Vagina (tissue), 2 donors: Measurements from ENCODE around the gene TXNRD1. TPM values are rescaled to one million over a fixed set of nuclear protein-coding genes. Genes with fewer than 3 reads are reported as not detected.

ENCODE experiments used
- DNase-seq, 2 donors: peaks; one replicate each; pipeline ENCODE4 v3.0.0-alpha.2; 2017; ENCODE audit errors: extremely low spot score in 2 of 2
- H3K27ac ChIP-seq: fragments of 200-600 bp; sonication (generic); one replicate; pipeline ENCODE4 v1.5.1; 2019
- H3K27me3 ChIP-seq: fragments of 200-600 bp; sonication (generic); one replicate; pipeline ENCODE4 v1.5.1; 2019
- H3K36me3 ChIP-seq, 2 donors: fragments of 200-600 bp; sonication (generic); one replicate each; pipeline ENCODE4 v1.5.1; 2017 to 2019
- H3K4me1 ChIP-seq: fragments of 200-600 bp; sonication (generic); one replicate; pipeline ENCODE4 v1.5.1; 2019
- H3K4me3 ChIP-seq, 2 donors: fragments of 200-600 bp; sonication (generic); 1 replicate in 1 of 2; 2 replicates in 1 of 2; pipeline ENCODE4 v1.5.1; 2016 to 2019
- H3K9me3 ChIP-seq: fragments of 200-600 bp; sonication (generic); one replicate; pipeline ENCODE4 v1.5.1; 2019
- POLR2A ChIP-seq, 2 donors: fragments of 450-650 bp; IDR thresholded peaks; one replicate each; pipeline ENCODE4 v1.6.1; 2017; ENCODE audit warnings: antibody characterized with exemption in 2 of 2, mild to moderate bottlenecking in 2 of 2, moderate library complexity in 2 of 2
- POLR2AphosphoS5 ChIP-seq, 2 donors: sonication (generic); formaldehyde crosslinking; IDR thresholded peaks; one replicate each; pipeline ENCODE4 v1.9.0; 2017; ENCODE audit warnings: antibody characterized with exemption in 2 of 2, mild to moderate bottlenecking in 2 of 2, low read depth in 1 of 2; ENCODE audit not compliant: insufficient read depth in 1 of 2
- intact Hi-C: fragments of 100-400 bp; cut with DNase I; formaldehyde crosslinking; loops from one replicate; pipeline ENCODE4 v1.15.1; 2023
- total RNA-seq: library from RNA; depleted of rRNA; stranded (reverse); fragments of >200 nt; gene quantifications from one replicate; pipeline ENCODE4 v1.2.3, GENCODE V29; 2016
- TF ChIP-seq, protein P1 (sequence below), 3 experiments: fragments of 450-650 bp in 2 of 3; fragments of 200-600 bp in 1 of 3; sonication (generic) in 1 of 3; IDR thresholded peaks; one replicate each; pipeline ENCODE4 v1.5.1; 2017 to 2019; ENCODE audit warnings: antibody characterized with exemption in 3 of 3, mild to moderate bottlenecking in 2 of 3, moderate library complexity in 2 of 3

TXNRD1 gene
- total RNA-seq, 1 donor from 2014 or later = 144 TPM

DNA sequence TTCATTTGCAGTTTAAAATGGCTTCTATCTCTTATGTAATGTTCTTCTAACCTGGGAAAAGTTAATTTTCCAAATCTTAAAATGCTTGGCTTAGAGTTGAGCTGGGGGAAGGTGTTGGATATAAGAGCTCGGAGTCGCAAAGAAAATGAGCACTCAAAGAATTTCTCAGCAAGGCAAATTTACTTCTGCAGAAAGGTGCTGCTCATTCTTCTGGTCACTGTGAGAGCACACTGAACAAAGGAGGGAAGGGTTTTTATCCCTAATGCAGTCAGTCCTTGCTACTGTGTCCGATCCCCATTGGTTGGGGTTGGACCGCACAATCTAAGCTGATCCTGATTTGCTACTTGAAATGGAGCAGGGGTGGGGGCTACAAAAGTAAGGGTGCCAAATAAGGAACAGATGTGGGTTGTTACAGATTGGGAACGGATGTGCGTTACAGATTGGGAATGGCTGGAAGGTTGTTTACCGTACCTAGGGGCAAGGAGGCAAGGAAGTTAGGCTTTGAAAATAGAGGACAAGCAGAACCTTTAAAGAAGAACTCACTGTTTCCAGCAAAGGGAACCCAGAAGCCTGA, 19.4 kb downstream of the TXNRD1 start:
- H3K27me3 ChIP-seq = no peaks in the 10 kb centered on the region
- intact Hi-C loops = no loop called here

GRCh38 chr12:104237930-104238329, 22.4 kb downstream of the TXNRD1 start:
- no peaks in the 10 kb centered on the region for H3K4me1 ChIP-seq
- intact Hi-C loops = no loop called here
- H3K27me3 ChIP-seq = no peaks in the 10 kb centered on the region
- H3K9me3 ChIP-seq = peaks cover 21% of the 10 kb centered on the region
- TF ChIP-seq POLR2A (IDR thresholded peaks at IDR 0.05) (no peak), POLR2AphosphoS5 (IDR thresholded peaks at IDR 0.05; ENCODE audit: insufficient read depth in 1 of 2, low read depth in 1 of 2) (no peak)
- TF ChIP-seq, protein P1, sequence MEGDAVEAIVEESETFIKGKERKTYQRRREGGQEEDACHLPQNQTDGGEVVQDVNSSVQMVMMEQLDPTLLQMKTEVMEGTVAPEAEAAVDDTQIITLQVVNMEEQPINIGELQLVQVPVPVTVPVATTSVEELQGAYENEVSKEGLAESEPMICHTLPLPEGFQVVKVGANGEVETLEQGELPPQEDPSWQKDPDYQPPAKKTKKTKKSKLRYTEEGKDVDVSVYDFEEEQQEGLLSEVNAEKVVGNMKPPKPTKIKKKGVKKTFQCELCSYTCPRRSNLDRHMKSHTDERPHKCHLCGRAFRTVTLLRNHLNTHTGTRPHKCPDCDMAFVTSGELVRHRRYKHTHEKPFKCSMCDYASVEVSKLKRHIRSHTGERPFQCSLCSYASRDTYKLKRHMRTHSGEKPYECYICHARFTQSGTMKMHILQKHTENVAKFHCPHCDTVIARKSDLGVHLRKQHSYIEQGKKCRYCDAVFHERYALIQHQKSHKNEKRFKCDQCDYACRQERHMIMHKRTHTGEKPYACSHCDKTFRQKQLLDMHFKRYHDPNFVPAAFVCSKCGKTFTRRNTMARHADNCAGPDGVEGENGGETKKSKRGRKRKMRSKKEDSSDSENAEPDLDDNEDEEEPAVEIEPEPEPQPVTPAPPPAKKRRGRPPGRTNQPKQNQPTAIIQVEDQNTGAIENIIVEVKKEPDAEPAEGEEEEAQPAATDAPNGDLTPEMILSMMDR (IDR thresholded peaks at IDR 0.05) = no peak
- no peak overlapping the region for H3K4me3 ChIP-seq
- DNase-seq = no peak
- H3K36me3 ChIP-seq = no peaks in the 10 kb centered on the region
- no peak overlapping the region for H3K27ac ChIP-seq

More for the DNA sequence above, 19.4 kb downstream of the TXNRD1 start:
- Histone ChIP-seq H3K27ac (no peak overlapping the region), H3K36me3 (no peaks in the 10 kb centered on the region), H3K4me1 (no peaks in the 10 kb centered on the region), H3K9me3 (peaks cover 21% of the 10 kb centered on the region), H3K4me3 (no peak overlapping the region)
- DNase-seq = no peak
- no peak for TF ChIP-seq POLR2AphosphoS5 (IDR thresholded peaks at IDR 0.05; ENCODE audit: insufficient read depth in 1 of 2, low read depth in 1 of 2)
- TF ChIP-seq, protein P1 (IDR thresholded peaks at IDR 0.05) = no peak

- H3K36me3 ChIP-seq = no peaks in the 10 kb centered on the region
- H3K27ac ChIP-seq = no peak overlapping the region
- intact Hi-C loops = no loop called here
- H3K27me3 ChIP-seq = no peaks in the 10 kb centered on the region
- H3K4me1 ChIP-seq = no peaks in the 10 kb centered on the region
- no peaks in the 10 kb centered on the region for H3K9me3 ChIP-seq
- no peak for DNase-seq
- TF ChIP-seq, protein P1 (IDR thresholded peaks at IDR 0.05) = no peak
- TF ChIP-seq POLR2A (IDR thresholded peaks at IDR 0.05) (no peak), POLR2AphosphoS5 (IDR thresholded peaks at IDR 0.05; ENCODE audit: insufficient read depth in 1 of 2, low read depth in 1 of 2) (no peak)
- no peak overlapping the region for H3K4me3 ChIP-seq
Measured at GRCh38 chr12:104242546-104243206, 27.1 kb downstream of the TXNRD1 start.

- H3K36me3 ChIP-seq = no peaks in the 10 kb centered on the region
- H3K27me3 ChIP-seq = no peaks in the 10 kb centered on the region
- no peaks in the 10 kb centered on the region for H3K9me3 ChIP-seq
- TF ChIP-seq POLR2AphosphoS5 (IDR thresholded peaks at IDR 0.05; ENCODE audit: insufficient read depth in 1 of 2, low read depth in 1 of 2) (no peak), POLR2A (IDR thresholded peaks at IDR 0.05) (no peak)
- TF ChIP-seq, protein P1 (IDR thresholded peaks at IDR 0.05) = no peak
- intact Hi-C loops = no loop called here
- no peak for DNase-seq
- H3K4me1 ChIP-seq = no peaks in the 10 kb centered on the region
- no peak overlapping the region for H3K27ac ChIP-seq
- H3K4me3 ChIP-seq = no peak overlapping the region
Measured at GRCh38 chr12:104243551-104243950, 28.0 kb downstream of the TXNRD1 start.

GRCh38 chr12:104243971-104244370, 28.4 kb downstream of the TXNRD1 start:
- no peak for DNase-seq
- Histone ChIP-seq H3K4me1 (no peaks in the 10 kb centered on the region), H3K36me3 (no peaks in the 10 kb centered on the region), H3K27me3 (no peaks in the 10 kb centered on the region), H3K4me3 (no peak overlapping the region), H3K27ac (no peak overlapping the region), H3K9me3 (no peaks in the 10 kb centered on the region)
- TF ChIP-seq POLR2A (IDR thresholded peaks at IDR 0.05) = no peak
- TF ChIP-seq POLR2AphosphoS5 (IDR thresholded peaks at IDR 0.05; ENCODE audit: insufficient read depth in 1 of 2, low read depth in 1 of 2) = no peak
- TF ChIP-seq, protein P1 (IDR thresholded peaks at IDR 0.05) = no peak
- intact Hi-C loops = no loop called here
